Peyer's patch (tissue), 4 donors: ENCODE measurements around the gene PSMG1.

Source experiments
- POLR2A ChIP-seq, 2 donors: fragments of 450-650 bp; IDR thresholded peaks; one replicate each; pipeline ENCODE4 v1.5.1; 2017; ENCODE audit warnings: antibody characterized with exemption in 2 of 2, mild to moderate bottlenecking in 2 of 2, moderate library complexity in 2 of 2
- TF ChIP-seq, protein P1 (sequence below), 6 experiments: fragments of 450-650 bp in 4 of 6; fragments of 200-600 bp in 2 of 6; sonication (generic) in 1 of 6; IDR thresholded peaks; one replicate each; pipeline ENCODE4 v1.5.1; 2017 to 2019; ENCODE audit warnings: antibody characterized with exemption in 6 of 6, mild to moderate bottlenecking in 3 of 6, moderate library complexity in 1 of 6

DNA sequence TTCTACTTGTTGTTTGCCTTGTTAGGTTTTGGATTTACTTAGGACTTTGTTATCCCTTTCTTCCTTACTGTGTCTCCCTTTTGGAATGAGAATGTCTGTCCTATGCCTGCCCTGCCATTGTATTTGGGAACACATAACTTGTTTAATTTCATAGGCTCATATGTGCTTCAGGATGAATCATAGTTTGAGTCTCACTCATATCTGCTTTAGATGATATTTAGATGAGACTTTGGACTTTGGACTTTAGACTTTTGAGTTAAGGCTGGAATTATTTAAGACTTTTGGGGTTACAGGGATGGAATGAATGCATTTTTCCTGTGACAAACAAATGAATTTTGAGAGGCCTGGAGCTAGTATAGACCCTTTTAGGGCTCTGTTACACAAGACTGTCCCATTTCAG lies 33.4 kb downstream of the PSMG1 start:
- TF ChIP-seq, protein P1, sequence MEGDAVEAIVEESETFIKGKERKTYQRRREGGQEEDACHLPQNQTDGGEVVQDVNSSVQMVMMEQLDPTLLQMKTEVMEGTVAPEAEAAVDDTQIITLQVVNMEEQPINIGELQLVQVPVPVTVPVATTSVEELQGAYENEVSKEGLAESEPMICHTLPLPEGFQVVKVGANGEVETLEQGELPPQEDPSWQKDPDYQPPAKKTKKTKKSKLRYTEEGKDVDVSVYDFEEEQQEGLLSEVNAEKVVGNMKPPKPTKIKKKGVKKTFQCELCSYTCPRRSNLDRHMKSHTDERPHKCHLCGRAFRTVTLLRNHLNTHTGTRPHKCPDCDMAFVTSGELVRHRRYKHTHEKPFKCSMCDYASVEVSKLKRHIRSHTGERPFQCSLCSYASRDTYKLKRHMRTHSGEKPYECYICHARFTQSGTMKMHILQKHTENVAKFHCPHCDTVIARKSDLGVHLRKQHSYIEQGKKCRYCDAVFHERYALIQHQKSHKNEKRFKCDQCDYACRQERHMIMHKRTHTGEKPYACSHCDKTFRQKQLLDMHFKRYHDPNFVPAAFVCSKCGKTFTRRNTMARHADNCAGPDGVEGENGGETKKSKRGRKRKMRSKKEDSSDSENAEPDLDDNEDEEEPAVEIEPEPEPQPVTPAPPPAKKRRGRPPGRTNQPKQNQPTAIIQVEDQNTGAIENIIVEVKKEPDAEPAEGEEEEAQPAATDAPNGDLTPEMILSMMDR (IDR thresholded peaks at IDR 0.05): no peak
- no peak for TF ChIP-seq POLR2A (IDR thresholded peaks at IDR 0.05)
